H9 (cell line): ENCODE measurements around the gene WWC1. TPM values are rescaled to one million over a fixed set of nuclear protein-coding genes. Genes with fewer than 3 reads are reported as not detected.

Experiments
- DNase-seq: peaks from one replicate; pipeline ENCODE4 v3.0.0-alpha.2; 2017
- H2AFZ ChIP-seq: one replicate; pipeline ENCODE4 v1.6.1; 2013; ENCODE audit warnings: mild to moderate bottlenecking, low read length, control low read depth, moderate library complexity
- H2AK5ac ChIP-seq: 2 replicates; pipeline ENCODE4 v1.6.1; 2013; ENCODE audit warnings: low read length, control low read depth, mixed read lengths; ENCODE audit not compliant: insufficient read length
- H2BK120ac ChIP-seq: one replicate; pipeline ENCODE4 v1.6.1; 2013; ENCODE audit warnings: low read depth, mild to moderate bottlenecking, low read length, control low read depth, inconsistent platforms; ENCODE audit not compliant: poor library complexity, severe bottlenecking
- H2BK12ac ChIP-seq: 2 replicates; pipeline ENCODE4 v1.6.1; 2013; ENCODE audit warnings: low read length, control low read depth, mixed read lengths, low read depth; ENCODE audit not compliant: insufficient read length
- H2BK15ac ChIP-seq: 2 replicates; pipeline ENCODE4 v1.6.1; 2013; ENCODE audit warnings: low read depth, low read length, control low read depth
- H2BK20ac ChIP-seq: one replicate; pipeline ENCODE4 v1.6.1; 2013; ENCODE audit warnings: low read depth, mild to moderate bottlenecking, low read length, control low read depth, inconsistent platforms; ENCODE audit not compliant: poor library complexity, severe bottlenecking
- H2BK5ac ChIP-seq: 2 replicates; pipeline ENCODE4 v1.6.1; 2013; ENCODE audit warnings: low read length, control low read depth, mixed read lengths; ENCODE audit not compliant: insufficient read length
- H3K14ac ChIP-seq: 2 replicates; pipeline ENCODE4 v1.6.1; 2013; ENCODE audit warnings: low read length, control low read depth; ENCODE audit not compliant: insufficient read depth
- H3K18ac ChIP-seq: 2 replicates; pipeline ENCODE4 v1.6.1; 2013; ENCODE audit warnings: low read depth, mild to moderate bottlenecking, mixed read lengths, low read length, control low read depth; ENCODE audit not compliant: insufficient read length
- H3K23ac ChIP-seq: 2 replicates; pipeline ENCODE4 v1.6.1; 2013; ENCODE audit warnings: low read length, control low read depth, mixed read lengths, low read depth; ENCODE audit not compliant: insufficient read length
- H3K23me2 ChIP-seq: 2 replicates; pipeline ENCODE4 v1.6.1; 2013; ENCODE audit warnings: low read depth, mild to moderate bottlenecking, mixed read lengths, low read length, control low read depth; ENCODE audit not compliant: insufficient read length, poor library complexity, severe bottlenecking
- H3K27ac ChIP-seq: 2 replicates; pipeline ENCODE4 v1.5.1; 2013; ENCODE audit warnings: low read length, control low read depth, mixed read lengths, low read depth; ENCODE audit not compliant: insufficient read length
- H3K27me3 ChIP-seq: 2 replicates; pipeline ENCODE4 v1.6.1; 2013; ENCODE audit warnings: low read length, control low read depth, inconsistent platforms; ENCODE audit not compliant: insufficient read depth
- H3K4ac ChIP-seq: 2 replicates; pipeline ENCODE4 v1.6.1; 2013; ENCODE audit warnings: low read depth, mild to moderate bottlenecking, control low read depth, inconsistent platforms, low read length, moderate library complexity
- H3K4me1 ChIP-seq: 2 replicates; pipeline ENCODE4 v1.6.1; 2013; ENCODE audit warnings: low read length, control low read depth, inconsistent platforms; ENCODE audit not compliant: insufficient read depth
- H3K4me2 ChIP-seq: 2 replicates; pipeline ENCODE4 v1.6.1; 2013; ENCODE audit warnings: low read length, control low read depth, mixed read lengths; ENCODE audit not compliant: insufficient read length, insufficient read depth
- H3K56ac ChIP-seq: 2 replicates; pipeline ENCODE4 v1.6.1; 2013; ENCODE audit warnings: low read depth, mild to moderate bottlenecking, mixed read lengths, low read length, control low read depth; ENCODE audit not compliant: insufficient read length
- H3K79me1 ChIP-seq: 2 replicates; pipeline ENCODE4 v1.6.1; 2013; ENCODE audit warnings: low read depth, mild to moderate bottlenecking, moderate library complexity, low read length, control low read depth, inconsistent platforms; ENCODE audit not compliant: insufficient read depth, poor library complexity, severe bottlenecking
- H3K79me2 ChIP-seq: 2 replicates; pipeline ENCODE4 v1.6.1; 2013; ENCODE audit warnings: low read length, control low read depth, inconsistent platforms; ENCODE audit not compliant: insufficient read depth
- H3K9ac ChIP-seq: 2 replicates; pipeline ENCODE4 v1.6.1; 2013; ENCODE audit warnings: low read length, control low read depth, mixed read lengths; ENCODE audit not compliant: insufficient read length; ENCODE audit errors: extremely low read depth
- H3K9me3 ChIP-seq: one replicate; pipeline ENCODE4 v1.6.1; 2013; ENCODE audit warnings: low read depth, low read length, inconsistent platforms; ENCODE audit not compliant: control insufficient read depth
- H3T11ph ChIP-seq: one replicate; pipeline ENCODE4 v1.6.1; 2013; ENCODE audit warnings: mild to moderate bottlenecking, low read length, control low read depth, inconsistent platforms
- H4K20me1 ChIP-seq: one replicate; pipeline ENCODE4 v1.6.1; 2013; ENCODE audit not compliant: control insufficient read depth, insufficient read length, insufficient read depth
- H4K5ac ChIP-seq: 2 replicates; pipeline ENCODE4 v1.6.1; 2013; ENCODE audit warnings: low read depth, mild to moderate bottlenecking, mixed read lengths, low read length, control low read depth; ENCODE audit not compliant: insufficient read length
- H4K8ac ChIP-seq: replicated peaks from 2 replicates; pipeline ENCODE4 v1.6.1; 2013; ENCODE audit warnings: low read length, control low read depth, mixed read lengths, low read depth; ENCODE audit not compliant: insufficient read length
- H4K91ac ChIP-seq: 2 replicates; pipeline ENCODE4 v1.6.1; 2013; ENCODE audit warnings: low read depth, mild to moderate bottlenecking, moderate library complexity, mixed read lengths, low read length, control low read depth; ENCODE audit not compliant: insufficient read length
- H3K27ac Mint-ChIP-seq, 3 experiments: 2 replicates in 2 of 3; 3 replicates in 1 of 3; pipeline ENCODE4 v1.8.0; 2020 to 2021; ENCODE audit warnings: mixed read lengths in 3 of 3, mild to moderate bottlenecking in 1 of 3, moderate library complexity in 1 of 3
- H3K27me3 Mint-ChIP-seq: 2 replicates; pipeline ENCODE4 v1.8.0; 2021; ENCODE audit warnings: low read depth, mild to moderate bottlenecking, moderate library complexity, mixed read lengths
- H3K36me3 Mint-ChIP-seq, 3 experiments: 2 replicates in 2 of 3; 3 replicates in 1 of 3; pipeline ENCODE4 v1.8.0; 2020 to 2021; ENCODE audit warnings: low read depth in 3 of 3, mixed read lengths in 3 of 3; ENCODE audit not compliant: insufficient read depth in 1 of 3
- H3K4me1 Mint-ChIP-seq, 2 experiments: 2 replicates each; pipeline ENCODE4 v1.8.0; 2020; ENCODE audit warnings: mixed read lengths in 2 of 2
- H3K4me3 Mint-ChIP-seq, 2 experiments: 2 replicates in 1 of 2; 3 replicates in 1 of 2; pipeline ENCODE4 v1.8.0; 2020 to 2021; ENCODE audit warnings: mild to moderate bottlenecking in 2 of 2, mixed read lengths in 2 of 2, moderate library complexity in 1 of 2
- H3K9me3 Mint-ChIP-seq, 2 experiments: 2 replicates in 1 of 2; 3 replicates in 1 of 2; pipeline ENCODE4 v1.8.0; 2020; ENCODE audit warnings: mild to moderate bottlenecking in 2 of 2, mixed read lengths in 2 of 2, moderate library complexity in 1 of 2
- WGBS: extraction: QIAGEN DNeasy Blood & Tissue Kit; methylation state at CpG from one replicate; pipeline ENCODE4 v1.1.7; 2013; ENCODE audit warnings: missing lambda C conversion rate, low lambda C conversion rate, mixed read lengths; ENCODE audit not compliant: insufficient read length; ENCODE audit errors: extremely low coverage; 5-methylcytosine and 5-hydroxymethylcytosine counted together
- total RNA-seq: library from RNA; stranded (reverse); gene quantifications from 2 replicates; pipeline ENCODE4 v1.2.1, GENCODE V29; 2021
- TF ChIP-seq, protein P1 (sequence below): fragments of 200-600 bp; sonication (generic); conservative IDR thresholded peaks from 3 replicates; pipeline ENCODE4 v1.8.0; 2021; ENCODE audit warnings: antibody characterized with exemption, mild to moderate bottlenecking

The WWC1 gene
- total RNA-seq, 1 experiment from 2014 or later: 28.2 TPM

DNA sequence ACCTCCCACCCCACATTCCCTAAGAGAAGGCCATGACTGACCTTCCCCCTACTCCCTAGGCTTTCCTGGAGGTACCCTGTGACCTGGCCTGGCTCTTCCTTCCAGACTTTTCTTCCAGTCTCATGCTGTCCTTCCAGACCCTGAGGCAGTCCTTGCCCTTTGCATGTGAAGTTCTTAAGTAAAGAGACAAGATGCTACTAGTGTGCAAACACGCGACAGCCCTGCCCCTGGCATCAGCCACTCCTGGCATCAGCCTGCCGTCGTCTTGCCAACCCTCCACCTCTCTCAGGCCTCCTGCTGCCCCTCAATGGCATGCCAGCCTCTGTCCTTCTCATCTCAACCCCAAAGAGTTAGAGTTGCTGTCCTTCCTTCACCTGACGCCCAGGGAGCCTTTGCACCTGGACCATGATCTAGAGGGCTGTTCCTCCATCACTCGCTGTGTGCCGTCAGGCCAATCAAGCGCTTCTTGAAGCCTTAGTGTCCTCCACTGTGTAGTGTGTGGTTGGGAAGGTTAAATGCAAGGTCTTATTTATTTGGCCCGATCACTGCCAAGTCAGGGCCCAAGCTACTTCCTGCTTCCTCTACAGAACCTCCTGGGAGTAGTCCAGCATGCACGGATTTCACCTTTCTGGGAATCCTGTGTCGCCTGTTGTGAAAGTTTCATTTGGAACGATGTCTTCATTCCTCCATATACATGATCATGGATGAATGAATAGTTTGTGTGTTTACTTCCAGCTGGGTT is 61.9 kb downstream of the WWC1 start:
- no peaks in the 10 kb centered on the region; the same call in 1 of the 2 replicates for H3K4me1 ChIP-seq
- no peak overlapping the region for H3K4me2 ChIP-seq
- peaks cover 41 to 42% of the 10 kb centered on the region in 2 experiments for H3K4me1 Mint-ChIP-seq
- no peak overlapping the region for H2BK5ac ChIP-seq
- no peak overlapping the region for H2BK12ac ChIP-seq
- H3K27me3 ChIP-seq: no peaks in the 10 kb centered on the region
- H3K23me2 ChIP-seq: no peaks in the 10 kb centered on the region
- no peak for DNase-seq
- no peak overlapping the region for H2AK5ac ChIP-seq
- no peak overlapping the region for H3T11ph ChIP-seq
- H3K27ac Mint-ChIP-seq: peak overlapping the region in 1 of 3 experiments; percentile 11; a peak in 2 of 7 replicates
- H3K9me3 Mint-ChIP-seq: no peaks in the 10 kb centered on the region
- no peak overlapping the region for H3K56ac ChIP-seq
- peaks cover 0 to 5% (median 0%) of the 10 kb centered on the region in 3 experiments; a peak in 3 of 7 replicates for H3K36me3 Mint-ChIP-seq
- H2BK120ac ChIP-seq: no peak overlapping the region
- no peak overlapping the region for H2BK20ac ChIP-seq
- TF ChIP-seq, protein P1, sequence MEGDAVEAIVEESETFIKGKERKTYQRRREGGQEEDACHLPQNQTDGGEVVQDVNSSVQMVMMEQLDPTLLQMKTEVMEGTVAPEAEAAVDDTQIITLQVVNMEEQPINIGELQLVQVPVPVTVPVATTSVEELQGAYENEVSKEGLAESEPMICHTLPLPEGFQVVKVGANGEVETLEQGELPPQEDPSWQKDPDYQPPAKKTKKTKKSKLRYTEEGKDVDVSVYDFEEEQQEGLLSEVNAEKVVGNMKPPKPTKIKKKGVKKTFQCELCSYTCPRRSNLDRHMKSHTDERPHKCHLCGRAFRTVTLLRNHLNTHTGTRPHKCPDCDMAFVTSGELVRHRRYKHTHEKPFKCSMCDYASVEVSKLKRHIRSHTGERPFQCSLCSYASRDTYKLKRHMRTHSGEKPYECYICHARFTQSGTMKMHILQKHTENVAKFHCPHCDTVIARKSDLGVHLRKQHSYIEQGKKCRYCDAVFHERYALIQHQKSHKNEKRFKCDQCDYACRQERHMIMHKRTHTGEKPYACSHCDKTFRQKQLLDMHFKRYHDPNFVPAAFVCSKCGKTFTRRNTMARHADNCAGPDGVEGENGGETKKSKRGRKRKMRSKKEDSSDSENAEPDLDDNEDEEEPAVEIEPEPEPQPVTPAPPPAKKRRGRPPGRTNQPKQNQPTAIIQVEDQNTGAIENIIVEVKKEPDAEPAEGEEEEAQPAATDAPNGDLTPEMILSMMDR: no peak
- H3K79me2 ChIP-seq: no peaks in the 10 kb centered on the region; the same call in 1 of the 2 replicates
- no peak overlapping the region for H3K27ac ChIP-seq
- no peak overlapping the region for H3K9ac ChIP-seq
- WGBS: no CpG with 5 or more reads among the region's 12 CpGs
- no peak overlapping the region for H2AFZ ChIP-seq
- H4K5ac ChIP-seq: no peak overlapping the region
- H3K4me3 Mint-ChIP-seq: no peak overlapping the region
- H4K91ac ChIP-seq: no peak overlapping the region
- no peaks in the 10 kb centered on the region; the same call in 1 of the 2 replicates for H3K27me3 Mint-ChIP-seq
- peaks cover 3% of the 10 kb centered on the region for H3K79me1 ChIP-seq
- H2BK15ac ChIP-seq: no peak overlapping the region
- H3K23ac ChIP-seq: no peak overlapping the region
- H4K20me1 ChIP-seq: no peaks in the 10 kb centered on the region
- no peak overlapping the region for H3K4ac ChIP-seq
- no peaks in the 10 kb centered on the region for H3K9me3 ChIP-seq
- no peak overlapping the region for H3K18ac ChIP-seq
- no peak overlapping the region for H4K8ac ChIP-seq
- no peak overlapping the region for H3K14ac ChIP-seq
